ENCODE measurements around the gene TNS1.

The TNS1 gene

GRCh38 chr2:217856871-217857270 lies 145.9 kb downstream of the TNS1 start:
- peaks cover 49% of the 10 kb centered on the region for H3K4me1 ChIP-seq (ENCODE audit: control insufficient read depth, insufficient read depth, low read length)
- H3K9me3 ChIP-seq (replicated peaks; ENCODE audit: low read length) = no peaks in the 10 kb centered on the region
- H3K4me3 ChIP-seq (ENCODE audit: low read length) = no peak overlapping the region
- no peak overlapping the region for H3K4me2 ChIP-seq (ENCODE audit: low read length)
- peaks cover 36% of the 10 kb centered on the region for H3K36me3 ChIP-seq (ENCODE audit: insufficient read depth, low read length)
- H3K27me3 ChIP-seq (ENCODE audit: control insufficient read depth, insufficient read depth, low read length) = no peaks in the 10 kb centered on the region
- peak overlapping the region; percentile 54 for H3K9ac ChIP-seq (ENCODE audit: low read depth, low read length)

DNA sequence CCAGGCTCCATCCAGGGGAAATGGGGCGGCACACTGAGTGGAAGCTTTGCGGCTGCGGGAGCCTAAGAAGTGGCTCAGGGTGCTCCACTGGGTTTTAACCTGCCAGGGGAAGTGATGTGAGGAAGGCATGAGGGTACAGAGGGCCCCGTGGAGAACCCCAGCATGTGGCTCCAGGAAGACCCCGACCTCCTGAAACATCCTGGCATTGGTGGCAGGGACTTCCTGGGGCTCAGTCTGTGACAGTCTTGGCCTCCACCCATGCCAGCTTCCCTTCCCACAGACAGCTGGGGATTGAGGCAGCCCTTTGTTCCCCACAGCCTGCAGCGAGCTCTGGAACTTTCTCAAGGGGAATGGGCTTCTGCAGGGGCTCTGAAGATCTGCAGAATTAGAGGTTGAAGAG lies 146.6 kb downstream of the TNS1 start:
- Histone ChIP-seq H3K4me1 (ENCODE audit: control insufficient read depth, insufficient read depth, low read length) (peaks cover 55% of the 10 kb centered on the region), H3K36me3 (ENCODE audit: insufficient read depth, low read length) (peaks cover 31% of the 10 kb centered on the region), H3K4me2 (ENCODE audit: low read length) (no peak overlapping the region), H3K9me3 (replicated peaks; ENCODE audit: low read length) (no peaks in the 10 kb centered on the region), H3K4me3 (ENCODE audit: low read length) (no peak overlapping the region), H3K27me3 (ENCODE audit: control insufficient read depth, insufficient read depth, low read length) (no peaks in the 10 kb centered on the region), H3K9ac (ENCODE audit: low read depth, low read length) (no peak overlapping the region)

DNA sequence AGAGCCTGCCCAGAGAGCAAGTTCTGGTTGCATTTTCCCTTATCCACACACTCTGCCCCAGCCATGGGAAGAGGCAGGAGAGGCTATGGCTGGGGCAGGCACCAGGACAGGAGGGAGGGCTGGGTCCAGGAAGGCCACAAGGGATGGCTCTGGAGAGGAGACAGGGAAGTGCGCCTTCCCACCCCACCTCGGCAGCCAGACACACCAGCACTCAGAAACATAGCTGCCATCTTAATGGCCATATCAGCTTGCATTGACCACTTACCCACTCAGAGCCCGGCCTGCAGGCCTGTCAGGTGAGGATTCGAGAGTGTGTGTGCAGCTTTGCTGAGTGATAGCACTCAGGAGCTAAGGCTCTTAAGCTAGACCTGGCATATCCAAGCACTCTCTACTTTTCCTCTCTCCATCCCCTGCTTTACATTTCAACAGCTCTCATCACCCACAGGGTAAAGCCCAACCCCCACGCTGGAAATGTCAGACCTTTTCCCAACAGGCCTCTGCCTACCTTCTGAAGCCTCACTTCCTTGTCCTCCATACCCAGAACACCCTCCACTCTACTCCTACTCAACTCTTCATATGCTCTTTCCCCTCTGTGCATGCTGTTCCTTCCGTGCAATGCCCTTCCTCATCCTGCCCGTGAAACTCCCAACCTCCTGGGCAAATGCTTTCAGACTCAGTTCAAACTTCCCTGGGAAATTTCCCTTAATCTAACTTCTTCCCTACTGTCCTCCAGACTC lies 147.9 kb downstream of the TNS1 start:
- no peak overlapping the region for H3K9ac ChIP-seq (ENCODE audit: low read depth, low read length)
- peaks cover 67% of the 10 kb centered on the region for H3K4me1 ChIP-seq (ENCODE audit: control insufficient read depth, insufficient read depth, low read length)
- peaks cover 28% of the 10 kb centered on the region for H3K36me3 ChIP-seq (ENCODE audit: insufficient read depth, low read length)
- no peaks in the 10 kb centered on the region for H3K27me3 ChIP-seq (ENCODE audit: control insufficient read depth, insufficient read depth, low read length)
- no peaks in the 10 kb centered on the region for H3K9me3 ChIP-seq (replicated peaks; ENCODE audit: low read length)
- no peak overlapping the region for H3K4me2 ChIP-seq (ENCODE audit: low read length)
- H3K4me3 ChIP-seq (ENCODE audit: low read length) = no peak overlapping the region

GRCh38 chr2:217853961-217854360 lies 148.8 kb downstream of the TNS1 start:
- Histone ChIP-seq H3K4me2 (ENCODE audit: low read length) (no peak overlapping the region), H3K9ac (ENCODE audit: low read depth, low read length) (no peak overlapping the region), H3K9me3 (replicated peaks; ENCODE audit: low read length) (no peaks in the 10 kb centered on the region), H3K4me1 (ENCODE audit: control insufficient read depth, insufficient read depth, low read length) (peaks cover 68% of the 10 kb centered on the region), H3K36me3 (ENCODE audit: insufficient read depth, low read length) (peaks cover 28% of the 10 kb centered on the region), H3K27me3 (ENCODE audit: control insufficient read depth, insufficient read depth, low read length) (no peaks in the 10 kb centered on the region), H3K4me3 (ENCODE audit: low read length) (no peak overlapping the region)

- Histone ChIP-seq H3K36me3 (ENCODE audit: insufficient read depth, low read length) (peaks cover 31% of the 10 kb centered on the region), H3K9ac (ENCODE audit: low read depth, low read length) (no peak overlapping the region), H3K4me1 (ENCODE audit: control insufficient read depth, insufficient read depth, low read length) (peaks cover 67% of the 10 kb centered on the region), H3K4me3 (ENCODE audit: low read length) (no peak overlapping the region), H3K4me2 (ENCODE audit: low read length) (no peak overlapping the region), H3K27me3 (ENCODE audit: control insufficient read depth, insufficient read depth, low read length) (no peaks in the 10 kb centered on the region), H3K9me3 (replicated peaks; ENCODE audit: low read length) (no peaks in the 10 kb centered on the region)
These were observed 149.4 kb downstream of the TNS1 start for GRCh38 chr2:217853301-217853881.

- Histone ChIP-seq H3K4me2 (ENCODE audit: low read length) (no peak overlapping the region), H3K9ac (ENCODE audit: low read depth, low read length) (no peak overlapping the region), H3K36me3 (ENCODE audit: insufficient read depth, low read length) (peaks cover 37% of the 10 kb centered on the region), H3K4me3 (ENCODE audit: low read length) (no peak overlapping the region), H3K4me1 (ENCODE audit: control insufficient read depth, insufficient read depth, low read length) (peaks cover 61% of the 10 kb centered on the region), H3K27me3 (ENCODE audit: control insufficient read depth, insufficient read depth, low read length) (no peaks in the 10 kb centered on the region), H3K9me3 (replicated peaks; ENCODE audit: low read length) (no peaks in the 10 kb centered on the region)
These were observed 150.1 kb downstream of the TNS1 start for GRCh38 chr2:217852555-217853211.

DNA sequence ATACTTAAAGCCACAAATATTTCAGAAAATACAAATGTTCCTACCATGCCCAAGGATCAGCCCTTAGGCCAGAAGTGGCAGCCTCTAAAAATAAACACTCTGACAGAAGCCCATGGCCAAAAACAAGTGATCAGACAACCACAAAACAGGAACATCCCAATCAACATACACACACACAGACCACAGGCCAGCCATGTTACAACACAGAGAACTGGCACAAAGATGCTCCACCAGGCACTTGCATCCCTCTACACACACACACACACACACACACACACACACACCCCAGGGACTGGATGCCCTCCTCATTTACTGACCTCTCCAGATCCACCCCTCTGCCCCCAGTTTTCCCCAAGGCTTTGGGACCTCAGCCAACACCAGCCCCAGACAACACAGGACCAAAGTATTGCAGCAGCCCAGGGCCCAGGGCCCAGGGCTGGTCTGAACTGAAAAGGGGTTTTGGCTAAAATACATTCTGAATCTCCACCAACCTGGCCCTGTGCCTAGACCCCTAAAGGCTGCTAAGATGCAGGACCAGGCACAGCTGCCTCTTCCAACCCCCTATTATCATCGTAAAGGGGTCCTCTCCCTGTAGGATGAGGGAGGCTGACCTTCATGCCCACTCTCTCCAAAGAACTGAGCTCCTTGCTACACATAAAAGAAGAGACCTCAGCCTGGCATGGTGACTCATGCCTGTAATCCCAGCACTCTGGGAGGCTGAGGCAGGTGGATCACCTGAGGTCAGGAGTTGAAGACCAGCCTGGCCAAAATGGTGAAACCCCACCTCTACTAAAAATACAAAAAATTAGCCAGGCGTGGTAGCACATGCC lies 151.4 kb downstream of the TNS1 start:
- H3K27me3 ChIP-seq (ENCODE audit: control insufficient read depth, insufficient read depth, low read length) = no peaks in the 10 kb centered on the region
- H3K4me3 ChIP-seq (ENCODE audit: low read length) = no peak overlapping the region
- H3K36me3 ChIP-seq (ENCODE audit: insufficient read depth, low read length) = peaks cover 44% of the 10 kb centered on the region
- peak overlapping the region; percentile 78 for H3K4me2 ChIP-seq (ENCODE audit: low read length)
- peaks cover 68% of the 10 kb centered on the region for H3K4me1 ChIP-seq (ENCODE audit: control insufficient read depth, insufficient read depth, low read length)
- H3K9me3 ChIP-seq (replicated peaks; ENCODE audit: low read length) = no peaks in the 10 kb centered on the region
- H3K9ac ChIP-seq (ENCODE audit: low read depth, low read length) = peak overlapping the region; percentile 56

GRCh38 chr2:217849154-217849975 lies 153.4 kb downstream of the TNS1 start:
- H3K27me3 ChIP-seq (ENCODE audit: control insufficient read depth, insufficient read depth, low read length) = no peaks in the 10 kb centered on the region
- H3K9me3 ChIP-seq (replicated peaks; ENCODE audit: low read length) = no peaks in the 10 kb centered on the region
- H3K4me2 ChIP-seq (ENCODE audit: low read length) = peak overlapping the region; percentile 72
- peaks cover 47% of the 10 kb centered on the region for H3K36me3 ChIP-seq (ENCODE audit: insufficient read depth, low read length)
- H3K4me3 ChIP-seq (ENCODE audit: low read length) = peak overlapping the region; percentile 51
- peak overlapping the region; percentile 37 for H3K9ac ChIP-seq (ENCODE audit: low read depth, low read length)
- H3K4me1 ChIP-seq (ENCODE audit: control insufficient read depth, insufficient read depth, low read length) = peaks cover 79% of the 10 kb centered on the region

DNA sequence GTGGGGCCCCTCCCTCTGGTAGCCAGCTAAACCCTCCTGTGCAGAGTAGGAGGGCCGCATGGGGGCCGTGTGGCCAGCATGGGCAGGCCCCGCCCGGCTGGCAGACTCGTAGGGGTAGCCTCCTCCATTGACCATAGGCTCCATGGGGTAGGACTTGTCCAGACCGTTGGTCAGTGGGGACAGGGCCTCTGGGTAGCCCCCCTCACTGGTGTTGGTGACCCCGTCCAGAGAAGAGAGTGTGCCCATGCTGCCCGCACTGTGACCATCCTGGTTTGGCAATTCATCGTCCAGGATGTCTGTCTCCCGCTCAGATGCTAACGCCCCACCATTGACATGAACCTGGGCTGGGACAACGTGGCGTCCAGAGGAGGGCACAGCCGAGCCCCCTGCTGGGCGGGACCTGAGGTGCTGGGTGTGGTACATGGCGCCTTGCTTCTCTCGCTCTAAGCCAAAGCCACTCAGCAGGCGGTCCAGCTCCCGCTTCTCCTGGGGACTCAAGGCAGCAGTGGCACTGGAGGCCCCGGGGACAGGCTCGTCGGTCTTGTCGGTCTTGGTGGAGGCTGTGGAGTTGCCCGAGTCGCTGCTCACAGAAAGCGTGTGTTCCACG lies 154.3 kb downstream of the TNS1 start:
- Histone ChIP-seq H3K4me2 (ENCODE audit: low read length) (no peak overlapping the region), H3K9ac (ENCODE audit: low read depth, low read length) (no peak overlapping the region), H3K4me1 (ENCODE audit: control insufficient read depth, insufficient read depth, low read length) (peaks cover 70% of the 10 kb centered on the region), H3K9me3 (replicated peaks; ENCODE audit: low read length) (no peaks in the 10 kb centered on the region), H3K27me3 (ENCODE audit: control insufficient read depth, insufficient read depth, low read length) (no peaks in the 10 kb centered on the region), H3K36me3 (ENCODE audit: insufficient read depth, low read length) (peaks cover 50% of the 10 kb centered on the region), H3K4me3 (ENCODE audit: low read length) (no peak overlapping the region)

DNA sequence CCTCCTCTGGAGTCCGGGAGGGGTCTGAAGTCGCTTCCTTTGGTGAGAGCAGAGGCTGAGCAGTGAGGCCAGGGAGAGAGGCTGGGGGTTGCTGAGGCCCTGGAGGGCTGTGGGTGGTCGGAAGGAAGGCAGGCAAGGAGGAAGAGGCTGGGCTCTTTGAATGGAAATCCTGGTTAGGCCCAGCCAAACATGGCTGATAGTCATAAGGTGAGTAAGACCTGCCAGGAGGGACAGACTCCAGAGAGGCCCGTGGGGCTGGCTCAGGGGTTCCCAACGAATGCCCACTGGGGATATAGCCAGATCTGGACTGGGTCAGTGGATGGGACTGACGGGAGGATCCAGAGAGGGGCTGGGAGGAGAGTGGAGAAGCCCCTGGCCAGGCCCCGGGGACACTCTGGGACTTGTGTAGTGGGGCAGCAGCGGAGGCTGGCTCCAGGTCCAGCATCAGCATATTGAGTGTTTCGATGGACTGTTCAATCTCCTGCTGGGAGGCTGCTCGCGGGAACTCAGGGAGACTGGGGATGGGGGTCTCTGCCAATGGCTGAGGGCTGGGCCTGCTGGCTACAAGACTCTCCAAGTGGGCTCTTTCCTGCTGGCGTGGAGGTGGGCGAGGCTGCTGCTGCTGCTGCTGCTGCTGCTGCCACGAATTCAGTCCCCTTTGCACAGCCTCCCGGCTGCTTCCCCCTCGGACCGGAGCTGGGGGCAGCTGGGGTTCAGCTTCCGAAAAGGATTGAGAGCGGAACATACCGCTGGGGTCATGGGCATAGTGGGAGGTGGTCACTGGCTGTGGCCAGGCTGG lies 155.0 kb downstream of the TNS1 start:
- Histone ChIP-seq H3K4me2 (ENCODE audit: low read length) (no peak overlapping the region), H3K9me3 (replicated peaks; ENCODE audit: low read length) (no peaks in the 10 kb centered on the region), H3K27me3 (ENCODE audit: control insufficient read depth, insufficient read depth, low read length) (no peaks in the 10 kb centered on the region), H3K4me1 (ENCODE audit: control insufficient read depth, insufficient read depth, low read length) (peaks cover 62% of the 10 kb centered on the region), H3K36me3 (ENCODE audit: insufficient read depth, low read length) (peaks cover 46% of the 10 kb centered on the region), H3K4me3 (ENCODE audit: low read length) (no peak overlapping the region), H3K9ac (ENCODE audit: low read depth, low read length) (no peak overlapping the region)
